Measurements from ENCODE around the gene CTNNA2.
"Not testable (repeated sequence)": the region's sequence is repeated elsewhere in the genome, so short reads cannot be mapped to it uniquely, and the experiment has no call there.

The CTNNA2 gene

DNA sequence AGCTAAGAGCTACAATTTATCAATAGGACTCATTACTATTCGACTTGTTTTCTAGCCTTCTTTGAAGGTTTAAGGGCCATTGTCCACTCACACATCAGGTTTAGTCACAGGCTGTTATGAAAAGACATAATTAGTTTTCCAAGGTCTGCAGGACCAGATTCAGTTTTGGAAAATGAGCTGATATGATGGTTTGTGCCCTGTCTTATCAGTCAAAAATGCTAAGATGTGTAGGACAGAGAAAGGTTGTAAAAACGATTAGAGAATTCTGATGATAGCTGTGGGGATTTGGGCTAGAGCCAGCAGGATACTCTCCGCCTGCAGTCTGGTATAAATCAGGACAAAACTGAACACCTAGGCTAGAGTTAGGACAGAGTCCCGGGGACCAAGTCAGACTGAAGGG, 578.4 kb downstream of the CTNNA2 start:
- no peak for DNase-seq (ENCODE audit: low read depth)

GRCh38 chr2:80092474-80092873, 579.6 kb downstream of the CTNNA2 start:
- no peak for DNase-seq (ENCODE audit: low read depth)

DNA sequence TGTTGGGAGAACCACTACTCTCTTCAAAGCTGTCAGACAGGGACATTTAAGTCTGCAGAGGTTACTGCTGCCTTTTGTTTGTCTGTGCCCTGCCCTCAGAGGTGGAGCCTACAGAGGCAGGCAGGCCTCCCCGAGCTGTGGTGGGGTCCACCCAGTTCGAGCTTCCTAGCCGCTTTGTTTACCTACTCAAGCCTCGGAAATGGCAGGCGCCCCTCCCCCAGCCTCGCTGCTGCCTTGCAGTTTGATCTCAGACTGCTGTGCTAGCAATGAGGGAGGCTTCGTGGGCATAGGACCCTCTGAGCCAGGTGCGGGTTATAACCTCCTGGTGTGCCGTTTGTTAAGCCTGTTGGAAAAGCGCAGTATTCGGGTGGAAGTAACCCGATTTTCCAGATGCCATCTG, 585.7 kb downstream of the CTNNA2 start:
- not testable (repeated sequence) for DNase-seq (ENCODE audit: low read depth)

DNA sequence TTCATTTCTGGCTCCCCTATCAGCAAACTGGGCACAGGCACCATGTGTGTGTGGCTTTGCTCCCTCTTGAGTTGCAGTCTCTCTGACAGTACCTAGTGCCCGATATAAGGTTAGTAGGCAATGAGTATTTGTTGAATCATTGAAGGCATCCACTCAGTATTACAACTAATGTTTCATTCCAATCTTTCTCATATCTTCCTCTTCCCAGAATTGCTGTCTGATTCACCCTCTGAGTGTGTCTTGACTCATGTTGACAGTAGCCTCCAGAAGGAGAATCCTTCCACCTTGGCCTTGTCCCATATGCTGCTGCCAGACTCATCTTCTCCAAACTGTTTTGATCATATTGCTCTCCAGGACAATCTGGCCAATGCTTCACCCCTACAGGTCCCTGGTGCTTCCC, 589.2 kb downstream of the CTNNA2 start:
- DNase-seq (ENCODE audit: low read depth), result no peak

DNA sequence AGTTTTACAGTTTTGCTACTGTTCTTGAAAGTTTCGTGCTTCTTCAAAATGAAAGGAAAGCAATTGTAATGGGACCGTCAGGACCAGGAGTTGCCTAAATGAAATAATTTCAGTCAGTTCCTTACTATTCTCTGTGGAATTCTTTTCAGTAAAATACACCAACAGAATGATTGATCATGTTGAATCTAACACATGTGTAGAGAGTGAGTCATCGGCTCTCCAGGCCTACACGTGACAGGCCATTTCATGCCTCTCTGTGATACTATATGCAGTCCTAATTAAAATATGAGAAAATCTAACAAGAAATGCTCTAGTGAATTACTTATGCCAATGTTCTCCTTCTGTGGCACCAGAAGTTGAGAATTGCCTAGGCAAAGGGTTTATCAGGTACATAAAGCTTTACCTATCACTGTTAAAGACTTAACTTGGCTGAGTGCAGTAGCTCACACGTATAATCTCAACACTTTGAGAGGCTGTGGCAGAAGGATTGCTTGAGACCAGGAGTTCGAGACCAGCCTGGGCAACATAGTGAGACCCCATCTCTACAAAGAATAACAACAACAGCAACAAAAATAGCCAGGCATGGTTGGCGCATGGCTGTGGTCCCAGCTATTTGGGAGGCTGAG, 592.3 kb downstream of the CTNNA2 start:
- no peak for DNase-seq (ENCODE audit: low read depth)

- DNase-seq (ENCODE audit: low read depth), result no peak
Observed at GRCh38 chr2:80111185-80111584, 598.3 kb downstream of the CTNNA2 start.

DNA sequence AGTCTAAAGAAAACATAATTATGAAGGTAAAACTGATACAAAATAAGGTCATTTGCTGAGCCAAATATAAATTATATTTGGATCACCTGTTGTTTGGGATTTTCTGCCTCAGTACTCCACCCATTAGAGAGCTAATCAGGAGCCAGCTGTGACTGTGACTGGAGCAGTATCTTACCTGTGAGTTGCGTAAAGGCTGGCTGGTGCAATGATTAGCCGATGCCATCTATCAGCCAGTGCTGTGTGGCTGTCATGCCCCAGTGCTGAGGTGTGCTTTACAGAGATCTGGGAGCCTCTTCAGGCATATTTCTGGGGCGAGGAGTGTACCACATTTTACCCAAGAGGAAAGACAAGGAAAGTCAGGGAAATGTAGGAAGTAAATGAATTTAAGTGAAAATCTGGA, 599.9 kb downstream of the CTNNA2 start:
- DNase-seq (ENCODE audit: low read depth), result no peak

DNA sequence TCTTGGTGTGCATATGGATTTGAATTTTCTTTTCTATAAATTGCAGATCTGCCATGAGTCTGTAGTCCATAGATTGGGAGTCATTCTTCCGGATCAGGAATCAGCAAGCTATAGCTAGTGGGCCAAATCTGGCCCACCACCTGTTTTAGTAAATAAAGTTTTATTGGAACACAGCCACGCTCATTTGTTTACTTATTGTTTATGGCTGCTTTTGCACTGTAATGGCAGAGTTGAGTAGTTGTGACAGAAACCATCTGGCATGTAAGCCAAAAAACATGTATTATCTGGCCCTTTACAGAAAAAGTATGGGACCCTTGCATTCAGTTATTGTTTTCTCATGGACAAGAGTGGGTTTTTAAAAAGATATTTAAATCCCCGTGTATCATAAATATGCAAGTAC, 600.5 kb downstream of the CTNNA2 start:
- no peak for DNase-seq (ENCODE audit: low read depth)

GRCh38 chr2:80114812-80115211, 602.0 kb downstream of the CTNNA2 start:
- DNase-seq (ENCODE audit: low read depth), result no peak

GRCh38 chr2:80117401-80117800, 604.5 kb downstream of the CTNNA2 start:
- no peak for DNase-seq (ENCODE audit: low read depth)

DNA sequence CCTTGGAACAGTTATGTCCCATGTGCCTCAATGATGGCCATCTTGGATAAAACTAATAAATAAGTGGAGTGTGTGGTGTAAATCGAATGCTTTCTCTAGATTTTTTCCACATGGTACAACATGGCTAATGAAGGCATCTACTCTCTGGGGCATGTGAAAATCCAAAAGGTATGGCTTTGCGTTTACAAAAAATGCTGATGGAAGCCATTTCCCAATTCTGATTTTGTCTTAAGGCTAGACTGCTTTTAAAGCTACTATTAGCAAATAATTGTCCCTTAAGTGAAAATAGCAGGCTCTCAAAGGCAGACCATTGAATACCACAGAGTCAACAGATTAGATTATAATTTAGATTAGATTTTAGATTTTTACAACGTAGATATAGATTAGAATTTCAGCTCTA, 608.0 kb downstream of the CTNNA2 start:
- no peak for DNase-seq (ENCODE audit: low read depth)

DNA sequence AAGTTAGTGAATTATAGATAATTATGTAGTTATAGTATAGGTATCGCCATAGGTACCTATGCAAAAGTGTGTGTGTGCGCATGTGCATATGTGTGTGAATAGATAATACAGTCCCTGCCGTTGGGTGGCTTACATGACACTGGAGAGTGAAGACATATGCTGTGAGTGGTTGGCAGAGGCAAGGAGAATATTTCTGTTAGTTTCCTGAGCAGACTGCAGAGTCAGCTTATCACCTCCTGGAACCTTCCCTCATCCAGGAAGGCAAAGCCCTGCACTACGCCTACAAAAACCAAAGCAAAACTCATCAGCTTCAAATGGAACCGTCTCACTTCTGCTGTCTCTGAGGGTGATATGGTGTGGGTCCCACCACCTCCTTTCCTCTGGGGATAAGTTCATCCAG, 609.8 kb downstream of the CTNNA2 start:
- no peak for DNase-seq (ENCODE audit: low read depth)

DNA sequence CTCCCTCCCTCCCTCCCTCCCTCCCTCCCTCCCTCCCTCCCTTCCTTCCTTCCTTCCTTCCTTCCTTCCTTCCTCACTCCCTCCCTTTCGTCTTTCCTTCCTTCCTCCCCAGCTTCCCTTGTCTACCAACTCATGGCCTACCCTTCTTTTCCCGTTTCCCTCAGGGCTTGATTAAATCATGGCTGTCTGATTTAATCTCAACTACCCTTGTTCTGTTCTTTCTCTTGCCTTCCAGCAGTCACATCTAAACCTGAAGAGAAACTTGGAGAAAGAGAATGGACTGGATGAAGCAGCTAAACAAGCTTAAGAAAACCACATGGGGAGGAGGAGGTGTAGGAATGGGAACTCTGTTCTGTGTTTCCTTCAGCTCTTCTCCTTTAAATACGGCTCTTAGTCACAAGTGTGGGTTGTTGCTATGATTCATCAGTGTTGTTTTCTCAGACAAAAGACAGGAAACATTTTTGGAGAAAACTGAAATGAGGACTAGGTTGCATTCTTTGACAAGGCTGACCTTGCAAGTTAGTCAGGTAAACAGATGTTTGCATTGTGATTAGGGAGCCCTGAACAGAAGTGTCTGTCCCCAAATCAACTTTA, 613.8 kb downstream of the CTNNA2 start:
- no peak for DNase-seq (ENCODE audit: low read depth)

DNA sequence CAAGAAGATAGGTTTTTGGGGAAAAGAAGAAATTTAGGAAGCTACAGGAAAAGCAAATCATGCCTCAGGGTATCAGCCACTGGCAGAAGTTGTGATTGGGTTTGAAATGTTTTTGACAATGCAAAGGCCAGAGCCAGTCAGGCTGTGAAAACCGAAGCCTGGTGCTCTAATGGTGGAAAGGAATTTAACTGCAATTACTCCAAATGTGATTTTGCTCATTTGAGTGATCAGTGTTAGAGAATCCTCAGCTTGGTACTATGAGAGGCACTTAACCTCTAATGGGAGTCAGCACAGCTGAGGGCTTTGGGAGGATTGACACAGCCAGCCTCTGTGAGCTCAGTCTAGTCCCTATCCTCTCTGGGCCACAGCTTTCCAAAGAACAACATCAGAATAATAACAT, 615.2 kb downstream of the CTNNA2 start:
- DNase-seq (ENCODE audit: low read depth), result no peak

DNA sequence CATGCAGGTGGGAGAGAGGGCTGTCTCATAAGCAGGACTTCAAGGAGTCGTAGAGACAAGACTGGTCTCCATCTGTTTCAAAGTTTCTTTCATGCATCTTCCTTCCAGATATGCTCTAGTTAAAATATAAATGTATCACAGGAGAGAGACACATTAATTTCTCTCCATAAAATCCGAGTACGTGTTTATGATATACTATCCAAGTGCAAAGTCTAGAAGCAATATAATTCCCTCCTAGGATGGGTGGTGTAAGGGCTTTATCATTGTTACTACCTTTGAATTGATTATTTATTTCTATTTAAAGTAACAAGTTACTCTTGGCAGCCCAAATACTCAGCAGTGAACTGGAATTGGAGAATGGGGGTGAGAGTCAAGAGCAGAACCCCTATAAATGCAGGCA, 619.4 kb downstream of the CTNNA2 start:
- no peak for DNase-seq (ENCODE audit: low read depth)

- DNase-seq (ENCODE audit: low read depth), result no peak
Observed at GRCh38 chr2:80135001-80135400, 622.1 kb downstream of the CTNNA2 start.

GRCh38 chr2:80136338-80136737, 623.5 kb downstream of the CTNNA2 start:
- no peak for DNase-seq (ENCODE audit: low read depth)

DNA sequence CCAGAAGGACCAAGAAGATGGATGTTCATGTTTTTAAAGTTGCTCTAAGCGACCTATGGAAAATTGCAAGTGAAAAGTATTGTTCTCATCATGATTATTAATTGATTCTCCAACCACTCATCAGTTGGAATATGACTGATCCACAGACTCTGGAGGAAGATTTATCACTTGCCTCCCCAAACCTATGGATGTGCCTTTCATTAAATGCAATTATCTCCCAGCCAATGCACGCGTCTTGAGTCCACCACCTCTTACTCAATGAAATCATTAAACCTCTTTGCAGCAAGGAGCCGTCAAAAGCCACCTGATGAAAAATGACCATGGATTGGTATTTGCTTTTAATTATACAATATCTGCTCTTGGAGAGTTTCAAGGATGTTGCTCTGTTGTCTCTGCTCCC, 626.1 kb downstream of the CTNNA2 start:
- no peak for DNase-seq (ENCODE audit: low read depth)

- DNase-seq (ENCODE audit: low read depth), result no peak
Observed at GRCh38 chr2:80141007-80141726, 628.3 kb downstream of the CTNNA2 start.

DNA sequence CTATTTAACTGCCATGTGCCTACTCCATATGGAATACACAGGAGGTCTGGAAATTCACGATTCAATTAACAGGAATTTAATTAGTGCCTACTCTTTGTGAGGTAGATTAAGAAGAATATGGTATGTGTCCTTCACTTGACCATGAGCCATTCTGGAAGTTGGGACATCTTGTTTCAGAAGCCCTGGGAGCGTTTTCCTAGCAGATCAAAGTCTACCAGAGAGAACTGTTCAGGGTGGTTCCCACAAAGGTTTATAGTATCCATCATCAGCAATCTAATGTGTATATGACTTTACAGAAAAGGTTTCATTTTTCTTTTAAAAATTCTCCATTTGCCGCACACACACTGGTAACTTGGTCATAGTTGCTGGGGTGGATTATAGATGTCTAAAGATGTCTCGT, 632.6 kb downstream of the CTNNA2 start:
- no peak for DNase-seq (ENCODE audit: low read depth)

DNA sequence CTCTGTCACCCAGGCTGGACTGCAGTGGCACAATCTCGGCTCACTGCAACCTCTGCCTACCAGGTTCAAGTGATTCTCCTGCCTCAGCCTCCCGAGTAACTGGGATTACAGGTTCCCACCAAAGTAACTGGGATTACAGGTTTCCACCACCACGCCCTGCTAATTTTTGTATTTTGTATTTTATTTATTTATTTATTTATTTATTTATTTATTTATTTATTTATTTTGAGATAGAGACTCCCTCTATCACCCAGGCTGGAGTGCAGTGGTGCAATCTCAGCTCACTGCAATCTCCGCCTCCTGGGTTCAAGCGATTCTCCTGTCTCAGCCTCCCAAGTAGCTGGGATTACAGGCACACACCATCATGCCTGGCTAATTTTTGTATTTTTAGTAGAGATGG, 633.9 kb downstream of the CTNNA2 start:
- DNase-seq (ENCODE audit: low read depth), result not testable (repeated sequence)

DNA sequence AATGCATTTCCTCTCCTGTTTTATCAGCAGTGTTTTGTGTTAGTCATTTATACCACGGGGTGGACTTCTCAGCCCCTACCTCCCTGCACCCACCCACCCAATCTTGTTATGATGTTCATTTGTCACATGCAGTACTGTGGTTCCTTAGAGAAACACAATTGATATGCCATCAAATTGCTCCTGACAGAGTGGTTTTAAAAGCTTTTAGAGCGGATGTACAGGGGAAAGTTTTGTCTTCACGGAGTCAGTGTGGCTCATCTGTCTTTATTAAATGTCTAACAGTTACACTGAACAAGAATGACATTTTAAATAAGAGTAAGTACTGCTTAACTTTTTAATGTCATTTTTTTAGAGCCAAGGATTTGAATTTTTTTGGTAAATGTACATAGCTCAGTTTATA, 634.8 kb downstream of the CTNNA2 start:
- no peak for DNase-seq (ENCODE audit: low read depth)

- no peak for DNase-seq (ENCODE audit: low read depth)
Observed at GRCh38 chr2:80148906-80149305, 636.1 kb downstream of the CTNNA2 start.

- no peak for DNase-seq (ENCODE audit: low read depth)
Observed at GRCh38 chr2:80149991-80150390, 637.1 kb downstream of the CTNNA2 start.

Data from stimulated activated CD8-positive, alpha-beta memory T cell treated with anti-CD3 and anti-CD28 coated beads, Interleukin-7, amount 100 ng/mL, for 24 hours (primary cell).